Stimulated activated CD8-positive, alpha-beta memory T cell treated with anti-CD3 and anti-CD28 coated beads, Interleukin-12 subunit alpha, Interleukin-12 subunit beta, amount 100 ng/mL, for 4 hours (primary cell): ENCODE results near the gene ITGA6.

Experiments
- DNase-seq: peaks from one replicate; pipeline ENCODE4 v3.0.0-alpha.2; 2020; ENCODE audit warnings: low read depth

ITGA6 gene

GRCh38 chr2:172465417-172466334 lies 38.3 kb downstream of the ITGA6 start:
- peak; percentile 32 for DNase-seq

- no peak for DNase-seq
Measured at GRCh38 chr2:172467382-172467781, 40.0 kb downstream of the ITGA6 start.

GRCh38 chr2:172470958-172471922 lies 43.9 kb downstream of the ITGA6 start:
- DNase-seq = no peak

GRCh38 chr2:172472446-172473033 lies 45.2 kb downstream of the ITGA6 start:
- no peak for DNase-seq

- no peak for DNase-seq
Measured at GRCh38 chr2:172473167-172473566, 45.8 kb downstream of the ITGA6 start.

GRCh38 chr2:172478353-172478752 lies 51.0 kb downstream of the ITGA6 start:
- DNase-seq = no peak

- DNase-seq = no peak
Measured at GRCh38 chr2:172480301-172481218, 53.2 kb downstream of the ITGA6 start.

- no peak for DNase-seq
Measured at GRCh38 chr2:172481507-172482262, 54.3 kb downstream of the ITGA6 start.

GRCh38 chr2:172484253-172484652 lies 56.9 kb downstream of the ITGA6 start:
- DNase-seq = no peak

GRCh38 chr2:172484706-172485105 lies 57.3 kb downstream of the ITGA6 start:
- DNase-seq = no peak

- DNase-seq = no peak
Measured at GRCh38 chr2:172488556-172488955, 61.2 kb downstream of the ITGA6 start.

- no peak for DNase-seq
Measured at GRCh38 chr2:172489681-172490080, 62.3 kb downstream of the ITGA6 start.

- DNase-seq = no peak
Measured at GRCh38 chr2:172496160-172496608, 68.8 kb downstream of the ITGA6 start.

GRCh38 chr2:172507199-172507598 lies 79.8 kb downstream of the ITGA6 start:
- DNase-seq = no peak

- DNase-seq = no peak
Measured at GRCh38 chr2:172510088-172510487, 82.7 kb downstream of the ITGA6 start.

GRCh38 chr2:172510548-172510947 lies 83.2 kb downstream of the ITGA6 start:
- DNase-seq = no peak

- no peak for DNase-seq
Measured at GRCh38 chr2:172512810-172513523, 85.6 kb downstream of the ITGA6 start.

- no peak for DNase-seq
Measured at GRCh38 chr2:172513524-172513900, 86.1 kb downstream of the ITGA6 start.

GRCh38 chr2:172513935-172514586 lies 86.7 kb downstream of the ITGA6 start:
- no peak for DNase-seq
